ENCODE results near the gene TIPARP. TPM values are rescaled to one million over a fixed set of nuclear protein-coding genes. Genes with fewer than 3 reads are reported as not detected.

Gene TIPARP, protein sequence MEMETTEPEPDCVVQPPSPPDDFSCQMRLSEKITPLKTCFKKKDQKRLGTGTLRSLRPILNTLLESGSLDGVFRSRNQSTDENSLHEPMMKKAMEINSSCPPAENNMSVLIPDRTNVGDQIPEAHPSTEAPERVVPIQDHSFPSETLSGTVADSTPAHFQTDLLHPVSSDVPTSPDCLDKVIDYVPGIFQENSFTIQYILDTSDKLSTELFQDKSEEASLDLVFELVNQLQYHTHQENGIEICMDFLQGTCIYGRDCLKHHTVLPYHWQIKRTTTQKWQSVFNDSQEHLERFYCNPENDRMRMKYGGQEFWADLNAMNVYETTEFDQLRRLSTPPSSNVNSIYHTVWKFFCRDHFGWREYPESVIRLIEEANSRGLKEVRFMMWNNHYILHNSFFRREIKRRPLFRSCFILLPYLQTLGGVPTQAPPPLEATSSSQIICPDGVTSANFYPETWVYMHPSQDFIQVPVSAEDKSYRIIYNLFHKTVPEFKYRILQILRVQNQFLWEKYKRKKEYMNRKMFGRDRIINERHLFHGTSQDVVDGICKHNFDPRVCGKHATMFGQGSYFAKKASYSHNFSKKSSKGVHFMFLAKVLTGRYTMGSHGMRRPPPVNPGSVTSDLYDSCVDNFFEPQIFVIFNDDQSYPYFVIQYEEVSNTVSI
- polyA plus RNA-seq (2013, experiment 1 of 2), result 4.3 TPM
- 4.8 TPM for polyA plus RNA-seq (2013, experiment 2 of 2)

DNA sequence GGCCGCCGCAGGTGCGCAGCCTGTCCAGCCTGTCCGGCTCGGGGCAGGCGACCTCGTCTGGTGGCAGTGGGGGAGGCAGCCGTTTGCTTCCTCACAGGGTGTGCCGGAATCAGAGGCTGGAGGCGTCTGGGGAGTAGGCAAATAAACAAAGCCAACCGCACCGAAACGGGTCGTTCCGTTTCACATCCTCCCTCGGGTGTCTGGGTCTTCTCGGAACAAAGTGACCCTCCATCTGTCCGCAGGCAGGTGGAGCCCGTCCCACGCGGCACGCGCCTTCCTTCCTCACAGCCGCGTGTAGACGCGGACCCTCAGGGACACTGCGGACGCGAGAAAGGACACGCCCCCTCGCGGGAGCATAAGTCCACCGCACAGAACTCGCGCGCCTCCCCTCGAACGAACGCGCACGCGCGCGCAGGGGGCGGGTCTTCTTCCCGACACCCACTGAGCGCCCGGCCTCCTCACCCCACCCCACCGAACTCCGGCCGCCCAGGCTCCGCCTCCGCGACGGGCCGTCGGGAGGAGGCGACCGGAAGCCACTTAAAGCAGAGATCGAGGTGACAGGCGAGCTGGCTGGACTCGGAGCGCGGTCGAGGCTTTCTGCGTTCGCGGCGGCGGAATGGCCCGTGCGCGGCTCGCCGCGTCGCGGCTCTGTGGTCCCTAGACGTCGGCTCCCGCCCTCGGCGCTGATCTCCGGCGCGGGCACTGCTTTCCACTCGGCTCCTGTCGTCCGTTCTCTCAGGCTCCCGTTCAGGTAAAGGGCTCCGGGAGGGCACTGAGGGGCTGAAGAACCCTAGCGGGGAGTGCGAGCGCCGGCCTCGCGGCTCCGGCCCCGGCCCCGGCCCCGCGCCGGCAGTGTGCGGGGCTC is at the start of gene TIPARP:
Gene TIPARP (plus strand): TSS at position 545 of the 865 bp plus-strand sequence. CDS start 3,108 bp downstream, outside the sequence.
- H3K36me3 ChIP-seq (replicated peaks in 1 of 2; ENCODE audit: control insufficient read depth in 2 of 2, insufficient read depth in 2 of 2, low read length in 2 of 2), result peaks cover 11 to 19% of the 10 kb centered on the region in 2 donors
- peak within 1 kb of the TSS; percentile 88 for H4K91ac ChIP-seq (ENCODE audit: low read depth, low read length, poor library complexity)
- peak within 1 kb of the TSS; percentile 94 for H2AFZ ChIP-seq (ENCODE audit: low read length)
- H3K4me2 ChIP-seq (ENCODE audit: insufficient read depth, low read length, poor library complexity, severe bottlenecking), result peak within 1 kb of the TSS; percentile 79
- H3K9me3 ChIP-seq (replicated peaks in 1 of 2; ENCODE audit: control insufficient read depth in 2 of 2, insufficient read depth in 1 of 2, low read depth in 1 of 2, low read length in 2 of 2), result no peaks in the 10 kb centered on the region
- no CpG with 5 or more reads among the region's 105 CpGs for WGBS, 2 donors (ENCODE audit: extremely low coverage in 2 of 2, insufficient read length in 2 of 2, insufficient replicate concordance in 1 of 2)
- H2BK5ac ChIP-seq (ENCODE audit: low read length), result peak within 1 kb of the TSS; percentile 90
- no peak within 1 kb of the TSS for H2AK5ac ChIP-seq (ENCODE audit: low read depth, low read length)
- peak within 1 kb of the TSS; percentile 95 for H3K18ac ChIP-seq (ENCODE audit: low read length)
- H3K27me3 ChIP-seq (ENCODE audit: control insufficient read depth in 3 of 3, insufficient read depth in 3 of 3, low read depth in 1 of 3, low read length in 3 of 3), result no peaks in the 10 kb centered on the region
- H3K27ac ChIP-seq (replicated peaks; ENCODE audit: low read length), result peak within 1 kb of the TSS; percentile 86
- peak within 1 kb of the TSS; percentile 47 for H3K14ac ChIP-seq (ENCODE audit: low read length)
- no peak within 1 kb of the TSS for H2BK12ac ChIP-seq (ENCODE audit: low read length)
- H3K4me1 ChIP-seq (ENCODE audit: control insufficient read depth in 2 of 2, insufficient read depth in 1 of 2, low read depth in 1 of 2, low read length in 2 of 2), result peaks cover 0 to 6% of the 10 kb centered on the region in 2 donors
- H3K4me3 ChIP-seq (ENCODE audit: low read length in 2 of 2), result peak within 1 kb of the TSS; percentile 63 to 92
- DNase-seq (ENCODE audit: low spot score), result peak; percentile 97
- H3K9ac ChIP-seq (ENCODE audit: low read depth, low read length, poor library complexity), result peak within 1 kb of the TSS; percentile 93
- H3K79me1 ChIP-seq (ENCODE audit: low read depth, low read length), result peaks cover 2% of the 10 kb centered on the region
- H3K23ac ChIP-seq (ENCODE audit: low read depth, low read length, poor library complexity), result peak within 1 kb of the TSS; percentile 98
- peak within 1 kb of the TSS; percentile 49 for H2BK15ac ChIP-seq (ENCODE audit: low read length)
- no peak within 1 kb of the TSS for H3K4ac ChIP-seq (ENCODE audit: low read length)
- H4K8ac ChIP-seq (ENCODE audit: low read depth, low read length), result no peak within 1 kb of the TSS
- H2BK120ac ChIP-seq (ENCODE audit: low read depth, low read length), result peak within 1 kb of the TSS; percentile 61

- Histone ChIP-seq H4K8ac (ENCODE audit: low read depth, low read length) (no peak overlapping the region), H2AK5ac (ENCODE audit: low read depth, low read length) (no peak overlapping the region), H3K9ac (ENCODE audit: low read depth, low read length, poor library complexity) (no peak overlapping the region), H3K9me3 (replicated peaks in 1 of 2; ENCODE audit: control insufficient read depth in 2 of 2, insufficient read depth in 1 of 2, low read depth in 1 of 2, low read length in 2 of 2) (no peaks in the 10 kb centered on the region), H3K4me1 (ENCODE audit: control insufficient read depth in 2 of 2, insufficient read depth in 1 of 2, low read depth in 1 of 2, low read length in 2 of 2) (peaks cover 0 to 6% of the 10 kb centered on the region in 2 donors), H3K79me1 (ENCODE audit: low read depth, low read length) (no peaks in the 10 kb centered on the region), H3K4me2 (ENCODE audit: insufficient read depth, low read length, poor library complexity, severe bottlenecking) (no peak overlapping the region), H2AFZ (ENCODE audit: low read length) (no peak overlapping the region), H2BK12ac (ENCODE audit: low read length) (no peak overlapping the region), H3K27me3 (ENCODE audit: control insufficient read depth in 3 of 3, insufficient read depth in 3 of 3, low read depth in 1 of 3, low read length in 3 of 3) (no peaks in the 10 kb centered on the region), H2BK120ac (ENCODE audit: low read depth, low read length) (no peak overlapping the region), H3K27ac (replicated peaks; ENCODE audit: low read length) (no peak overlapping the region), H3K23ac (ENCODE audit: low read depth, low read length, poor library complexity) (no peak overlapping the region), H3K36me3 (replicated peaks in 1 of 2; ENCODE audit: control insufficient read depth in 2 of 2, insufficient read depth in 2 of 2, low read length in 2 of 2) (no peaks in the 10 kb centered on the region), H2BK15ac (ENCODE audit: low read length) (no peak overlapping the region), H4K91ac (ENCODE audit: low read depth, low read length, poor library complexity) (no peak overlapping the region), H3K14ac (ENCODE audit: low read length) (no peak overlapping the region), H2BK5ac (ENCODE audit: low read length) (no peak overlapping the region), H3K18ac (ENCODE audit: low read length) (no peak overlapping the region), H3K4me3 (ENCODE audit: low read length in 2 of 2) (no peak overlapping the region), H3K4ac (ENCODE audit: low read length) (no peak overlapping the region)
- no CpG with 5 or more reads among the region's 5 CpGs for WGBS, 2 donors (ENCODE audit: extremely low coverage in 2 of 2, insufficient read length in 2 of 2, insufficient replicate concordance in 1 of 2)
- DNase-seq (ENCODE audit: low spot score), result no peak
Observed at GRCh38 chr3:156626104-156626503, 48.3 kb upstream of the TIPARP start.

GRCh38 chr3:156627946-156628569 is 46.3 kb upstream of the TIPARP start:
- no peak overlapping the region for H3K4me3 ChIP-seq (ENCODE audit: low read length in 2 of 2)
- no peak overlapping the region for H2BK15ac ChIP-seq (ENCODE audit: low read length)
- H2BK5ac ChIP-seq (ENCODE audit: low read length), result no peak overlapping the region
- no CpG with 5 or more reads among the region's 3 CpGs for WGBS, 2 donors (ENCODE audit: extremely low coverage in 2 of 2, insufficient read length in 2 of 2, insufficient replicate concordance in 1 of 2)
- DNase-seq (ENCODE audit: low spot score), result no peak
- no peak overlapping the region for H3K14ac ChIP-seq (ENCODE audit: low read length)
- no peak overlapping the region for H3K23ac ChIP-seq (ENCODE audit: low read depth, low read length, poor library complexity)
- H3K4me1 ChIP-seq (ENCODE audit: control insufficient read depth in 2 of 2, insufficient read depth in 1 of 2, low read depth in 1 of 2, low read length in 2 of 2), result peaks cover 0 to 6% of the 10 kb centered on the region in 2 donors
- peaks cover 0 to 5% (median 0%) of the 10 kb centered on the region in 3 experiments for H3K27me3 ChIP-seq (ENCODE audit: control insufficient read depth in 3 of 3, insufficient read depth in 3 of 3, low read depth in 1 of 3, low read length in 3 of 3)
- no peak overlapping the region for H3K9ac ChIP-seq (ENCODE audit: low read depth, low read length, poor library complexity)
- H2AFZ ChIP-seq (ENCODE audit: low read length), result no peak overlapping the region
- no peak overlapping the region for H3K4me2 ChIP-seq (ENCODE audit: insufficient read depth, low read length, poor library complexity, severe bottlenecking)
- no peak overlapping the region for H2AK5ac ChIP-seq (ENCODE audit: low read depth, low read length)
- no peak overlapping the region for H3K4ac ChIP-seq (ENCODE audit: low read length)
- H3K9me3 ChIP-seq (replicated peaks in 1 of 2; ENCODE audit: control insufficient read depth in 2 of 2, insufficient read depth in 1 of 2, low read depth in 1 of 2, low read length in 2 of 2), result no peaks in the 10 kb centered on the region
- no peak overlapping the region for H4K8ac ChIP-seq (ENCODE audit: low read depth, low read length)
- H3K79me1 ChIP-seq (ENCODE audit: low read depth, low read length), result no peaks in the 10 kb centered on the region
- H3K18ac ChIP-seq (ENCODE audit: low read length), result no peak overlapping the region
- H2BK12ac ChIP-seq (ENCODE audit: low read length), result no peak overlapping the region
- no peak overlapping the region for H3K27ac ChIP-seq (replicated peaks; ENCODE audit: low read length)
- H4K91ac ChIP-seq (ENCODE audit: low read depth, low read length, poor library complexity), result no peak overlapping the region
- no peak overlapping the region for H2BK120ac ChIP-seq (ENCODE audit: low read depth, low read length)
- no peaks in the 10 kb centered on the region for H3K36me3 ChIP-seq (replicated peaks in 1 of 2; ENCODE audit: control insufficient read depth in 2 of 2, insufficient read depth in 2 of 2, low read length in 2 of 2)

Measured in neuronal stem cell (in vitro differentiated cells).